ENCODE results near the gene CHMP3.

GRCh38 chr2:86522711-86523110, 40.5 kb downstream of the CHMP3 start:
- TF ChIP-seq, protein P1, sequence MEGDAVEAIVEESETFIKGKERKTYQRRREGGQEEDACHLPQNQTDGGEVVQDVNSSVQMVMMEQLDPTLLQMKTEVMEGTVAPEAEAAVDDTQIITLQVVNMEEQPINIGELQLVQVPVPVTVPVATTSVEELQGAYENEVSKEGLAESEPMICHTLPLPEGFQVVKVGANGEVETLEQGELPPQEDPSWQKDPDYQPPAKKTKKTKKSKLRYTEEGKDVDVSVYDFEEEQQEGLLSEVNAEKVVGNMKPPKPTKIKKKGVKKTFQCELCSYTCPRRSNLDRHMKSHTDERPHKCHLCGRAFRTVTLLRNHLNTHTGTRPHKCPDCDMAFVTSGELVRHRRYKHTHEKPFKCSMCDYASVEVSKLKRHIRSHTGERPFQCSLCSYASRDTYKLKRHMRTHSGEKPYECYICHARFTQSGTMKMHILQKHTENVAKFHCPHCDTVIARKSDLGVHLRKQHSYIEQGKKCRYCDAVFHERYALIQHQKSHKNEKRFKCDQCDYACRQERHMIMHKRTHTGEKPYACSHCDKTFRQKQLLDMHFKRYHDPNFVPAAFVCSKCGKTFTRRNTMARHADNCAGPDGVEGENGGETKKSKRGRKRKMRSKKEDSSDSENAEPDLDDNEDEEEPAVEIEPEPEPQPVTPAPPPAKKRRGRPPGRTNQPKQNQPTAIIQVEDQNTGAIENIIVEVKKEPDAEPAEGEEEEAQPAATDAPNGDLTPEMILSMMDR (IDR thresholded peaks at IDR 0.05 in 2 of 3, conservative IDR thresholded peaks at IDR 0.05 in 1 of 3; ENCODE audit: borderline replicate concordance in 1 of 3, insufficient read depth in 1 of 3, low read depth in 2 of 3, low read length in 2 of 3) = no peak
- TF ChIP-seq TCF7L2 (IDR thresholded peaks at IDR 0.05; ENCODE audit: borderline replicate concordance, extremely low read depth, insufficient read depth, insufficient read length) (no peak), RAD21 (IDR thresholded peaks at IDR 0.05; ENCODE audit: low read depth) (no peak), POLR2A (IDR thresholded peaks at IDR 0.05; ENCODE audit: borderline replicate concordance, extremely low read depth, insufficient read depth, insufficient read length) (no peak), REST (IDR thresholded peaks at IDR 0.05; ENCODE audit: low read depth) (no peak), POLR2AphosphoS5 (IDR thresholded peaks at IDR 0.05; ENCODE audit: low read depth, low read length) (no peak), FOSL1 (IDR thresholded peaks at IDR 0.05; ENCODE audit: low read depth) (no peak), ATF3 (IDR thresholded peaks at IDR 0.05) (no peak), SIN3A (IDR thresholded peaks at IDR 0.05; ENCODE audit: low read depth) (no peak), SP1 (IDR thresholded peaks at IDR 0.05; ENCODE audit: low read depth) (no peak), EZH2 (IDR thresholded peaks at IDR 0.05) (no peak)
- TF ChIP-seq, protein P2, sequence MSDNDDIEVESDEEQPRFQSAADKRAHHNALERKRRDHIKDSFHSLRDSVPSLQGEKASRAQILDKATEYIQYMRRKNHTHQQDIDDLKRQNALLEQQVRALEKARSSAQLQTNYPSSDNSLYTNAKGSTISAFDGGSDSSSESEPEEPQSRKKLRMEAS (IDR thresholded peaks at IDR 0.05) = no peak

Measured in HCT116 (cell line).